Nephron (organoid): ENCODE results near the gene LHFPL6.

ENCODE experiments used
- H3K27ac Mint-ChIP-seq, 3 experiments: 2 replicates each; pipeline ENCODE4 v1.8.0; 2020; ENCODE audit warnings: mixed read lengths in 3 of 3, mild to moderate bottlenecking in 2 of 3, moderate library complexity in 1 of 3
- H3K27me3 Mint-ChIP-seq: 2 replicates; pipeline ENCODE4 v1.8.0; 2021; ENCODE audit warnings: low read depth, mild to moderate bottlenecking, moderate library complexity, mixed read lengths
- H3K36me3 Mint-ChIP-seq: 2 replicates; pipeline ENCODE4 v1.8.0; 2020; ENCODE audit warnings: low read depth, mixed read lengths
- H3K4me1 Mint-ChIP-seq: 2 replicates; pipeline ENCODE4 v1.8.0; 2020; ENCODE audit warnings: mixed read lengths
- H3K4me3 Mint-ChIP-seq, 3 experiments: 2 replicates each; pipeline ENCODE4 v1.8.0; 2020; ENCODE audit warnings: mild to moderate bottlenecking in 3 of 3, mixed read lengths in 3 of 3, moderate library complexity in 2 of 3
- H3K9me3 Mint-ChIP-seq: 2 replicates; pipeline ENCODE4 v1.8.0; 2020; ENCODE audit warnings: mixed read lengths
- CTCF ChIP-seq, 3 experiments: fragments of 200-600 bp; sonication (generic); IDR thresholded peaks; one replicate each; pipeline ENCODE4 v1.5.0; 2021; ENCODE audit warnings: antibody characterized with exemption in 3 of 3; ENCODE audit not compliant: unreplicated experiment in 3 of 3

The LHFPL6 gene

GRCh38 chr13:39506559-39507390 lies 96.2 kb downstream of the LHFPL6 start:
- Mint-ChIP-seq H3K27me3 (no peaks in the 10 kb centered on the region), H3K4me3 (no peak overlapping the region), H3K36me3 (no peaks in the 10 kb centered on the region), H3K9me3 (no peaks in the 10 kb centered on the region), H3K27ac (no peak overlapping the region), H3K4me1 (peaks cover 15% of the 10 kb centered on the region)
- no peak for TF ChIP-seq CTCF (IDR thresholded peaks at IDR 0.05; ENCODE audit: unreplicated experiment in 3 of 3)

- H3K36me3 Mint-ChIP-seq = no peaks in the 10 kb centered on the region
- H3K9me3 Mint-ChIP-seq = no peaks in the 10 kb centered on the region
- TF ChIP-seq CTCF (IDR thresholded peaks at IDR 0.05; ENCODE audit: unreplicated experiment in 3 of 3) = no peak
- H3K4me1 Mint-ChIP-seq = peaks cover 27% of the 10 kb centered on the region
- H3K4me3 Mint-ChIP-seq = no peak overlapping the region
- no peak overlapping the region for H3K27ac Mint-ChIP-seq
- no peaks in the 10 kb centered on the region for H3K27me3 Mint-ChIP-seq
Observed at GRCh38 chr13:39505151-39505550, 97.8 kb downstream of the LHFPL6 start.

GRCh38 chr13:39503048-39503447 lies 99.9 kb downstream of the LHFPL6 start:
- no peaks in the 10 kb centered on the region for H3K27me3 Mint-ChIP-seq
- H3K27ac Mint-ChIP-seq = no peak overlapping the region
- H3K4me1 Mint-ChIP-seq = peaks cover 43% of the 10 kb centered on the region
- no peak for TF ChIP-seq CTCF (IDR thresholded peaks at IDR 0.05; ENCODE audit: unreplicated experiment in 3 of 3)
- H3K4me3 Mint-ChIP-seq = no peak overlapping the region
- no peaks in the 10 kb centered on the region for H3K36me3 Mint-ChIP-seq
- H3K9me3 Mint-ChIP-seq = no peaks in the 10 kb centered on the region

- Mint-ChIP-seq H3K36me3 (no peaks in the 10 kb centered on the region), H3K4me3 (no peak overlapping the region), H3K27ac (no peak overlapping the region), H3K4me1 (peaks cover 50% of the 10 kb centered on the region), H3K9me3 (no peaks in the 10 kb centered on the region), H3K27me3 (no peaks in the 10 kb centered on the region)
- no peak for TF ChIP-seq CTCF (IDR thresholded peaks at IDR 0.05; ENCODE audit: unreplicated experiment in 3 of 3)
Observed at GRCh38 chr13:39501702-39502324, 101.2 kb downstream of the LHFPL6 start.

GRCh38 chr13:39499604-39500003 lies 103.4 kb downstream of the LHFPL6 start:
- Mint-ChIP-seq H3K27ac (no peak overlapping the region), H3K9me3 (no peaks in the 10 kb centered on the region), H3K4me3 (no peak overlapping the region), H3K27me3 (no peaks in the 10 kb centered on the region), H3K4me1 (peaks cover 43% of the 10 kb centered on the region), H3K36me3 (no peaks in the 10 kb centered on the region)
- no peak for TF ChIP-seq CTCF (IDR thresholded peaks at IDR 0.05; ENCODE audit: unreplicated experiment in 3 of 3)
